MM.1S (cell line): ENCODE results near the gene TTR.

Experiments
- DNase-seq: peaks from one replicate; pipeline ENCODE4 v3.0.0-alpha.2; 2015
- H2AFZ ChIP-seq: fragments of 300-600 bp; sonication (generic); 2 replicates; pipeline ENCODE4 v1.6.0; 2016; ENCODE audit warnings: antibody characterized with exemption, low read length
- H3F3A ChIP-seq: fragments of 300-600 bp; sonication (generic); 2 replicates; pipeline ENCODE4 v1.6.1; 2016; ENCODE audit warnings: mild to moderate bottlenecking, antibody characterized with exemption, low read length, moderate library complexity, mixed read lengths; ENCODE audit not compliant: insufficient read depth
- H3K27ac ChIP-seq: fragments of 300-600 bp; sonication (generic); 2 replicates; pipeline ENCODE4 v1.5.1; 2016; ENCODE audit warnings: mild to moderate bottlenecking, low read length
- H3K27me3 ChIP-seq: fragments of 300-600 bp; sonication (generic); replicated peaks from 2 replicates; pipeline ENCODE4 v1.6.0; 2016; ENCODE audit warnings: low read length; ENCODE audit not compliant: insufficient read depth
- H3K36me3 ChIP-seq: fragments of 300-600 bp; sonication (generic); replicated peaks from 2 replicates; pipeline ENCODE4 v1.6.1; 2016; ENCODE audit warnings: mild to moderate bottlenecking, low read length, mixed read lengths; ENCODE audit not compliant: insufficient read depth
- H3K4me1 ChIP-seq: fragments of 300-600 bp; sonication (generic); 2 replicates; pipeline ENCODE4 v1.6.1; 2016; ENCODE audit warnings: low read length, mixed read lengths
- H3K4me2 ChIP-seq: fragments of 300-600 bp; sonication (generic); 2 replicates; pipeline ENCODE4 v1.6.0; 2016; ENCODE audit warnings: low read depth, low read length
- H3K4me3 ChIP-seq: fragments of 300-600 bp; sonication (generic); 2 replicates; pipeline ENCODE4 v1.5.1; 2016; ENCODE audit warnings: low read length, mixed read lengths
- H3K79me2 ChIP-seq: fragments of 300-600 bp; sonication (generic); 2 replicates; pipeline ENCODE4 v1.6.1; 2016; ENCODE audit warnings: mixed run types, low read length, mixed read lengths
- H3K9ac ChIP-seq: fragments of 300-600 bp; sonication (generic); 2 replicates; pipeline ENCODE4 v1.6.1; 2016; ENCODE audit warnings: low read length, mixed read lengths
- H3K9me2 ChIP-seq: fragments of 300-600 bp; sonication (generic); replicated peaks from 2 replicates; pipeline ENCODE4 v1.6.1; 2016; ENCODE audit warnings: mild to moderate bottlenecking, low read length, mixed read lengths; ENCODE audit not compliant: insufficient read depth
- H3K9me3 ChIP-seq: fragments of 300-600 bp; sonication (generic); replicated peaks from 2 replicates; pipeline ENCODE4 v1.6.1; 2016; ENCODE audit warnings: mild to moderate bottlenecking, low read length, mixed read lengths; ENCODE audit not compliant: insufficient read depth
- H4K20me1 ChIP-seq: fragments of 300-600 bp; sonication (generic); 2 replicates; pipeline ENCODE4 v1.6.1; 2016; ENCODE audit warnings: mild to moderate bottlenecking, low read length, moderate library complexity, mixed read lengths; ENCODE audit not compliant: insufficient read depth
- EZH2 ChIP-seq: fragments of 300-600 bp; sonication (generic); optimal IDR thresholded peaks from 2 replicates; pipeline ENCODE3; 2017; ENCODE audit warnings: low read depth, mild to moderate bottlenecking, antibody characterized with exemption, low read length, mixed read lengths
- EZH2phosphoT487 ChIP-seq: fragments of 300-600 bp; sonication (generic); IDR thresholded peaks from 2 replicates; pipeline ENCODE4 v1.6.1; 2018; ENCODE audit warnings: antibody characterized with exemption, low read length
- TF ChIP-seq, protein P1 (sequence below): fragments of 300-600 bp; sonication (generic); IDR thresholded peaks from 2 replicates; pipeline ENCODE4 v1.5.1; 2016; ENCODE audit warnings: antibody characterized with exemption, low read length, mixed read lengths

Gene TTR

GRCh38 chr18:31585991-31586390 lies 5.7 kb upstream of the TTR start:
- no peak for DNase-seq

GRCh38 chr18:31586616-31587015 lies 5.1 kb upstream of the TTR start:
- Histone ChIP-seq H3K9ac (no peak overlapping the region), H3K4me1 (no peaks in the 10 kb centered on the region), H3K9me3 (no peaks in the 10 kb centered on the region), H2AFZ (no peak overlapping the region), H4K20me1 (no peaks in the 10 kb centered on the region), H3K27me3 (no peaks in the 10 kb centered on the region), H3K36me3 (no peaks in the 10 kb centered on the region), H3K27ac (no peak overlapping the region), H3K4me2 (no peak overlapping the region), H3K9me2 (no peaks in the 10 kb centered on the region), H3K4me3 (no peak overlapping the region), H3F3A (no peaks in the 10 kb centered on the region), H3K79me2 (no peaks in the 10 kb centered on the region)
- TF ChIP-seq EZH2phosphoT487 (no peak), EZH2 (no peak)
- TF ChIP-seq, protein P1, sequence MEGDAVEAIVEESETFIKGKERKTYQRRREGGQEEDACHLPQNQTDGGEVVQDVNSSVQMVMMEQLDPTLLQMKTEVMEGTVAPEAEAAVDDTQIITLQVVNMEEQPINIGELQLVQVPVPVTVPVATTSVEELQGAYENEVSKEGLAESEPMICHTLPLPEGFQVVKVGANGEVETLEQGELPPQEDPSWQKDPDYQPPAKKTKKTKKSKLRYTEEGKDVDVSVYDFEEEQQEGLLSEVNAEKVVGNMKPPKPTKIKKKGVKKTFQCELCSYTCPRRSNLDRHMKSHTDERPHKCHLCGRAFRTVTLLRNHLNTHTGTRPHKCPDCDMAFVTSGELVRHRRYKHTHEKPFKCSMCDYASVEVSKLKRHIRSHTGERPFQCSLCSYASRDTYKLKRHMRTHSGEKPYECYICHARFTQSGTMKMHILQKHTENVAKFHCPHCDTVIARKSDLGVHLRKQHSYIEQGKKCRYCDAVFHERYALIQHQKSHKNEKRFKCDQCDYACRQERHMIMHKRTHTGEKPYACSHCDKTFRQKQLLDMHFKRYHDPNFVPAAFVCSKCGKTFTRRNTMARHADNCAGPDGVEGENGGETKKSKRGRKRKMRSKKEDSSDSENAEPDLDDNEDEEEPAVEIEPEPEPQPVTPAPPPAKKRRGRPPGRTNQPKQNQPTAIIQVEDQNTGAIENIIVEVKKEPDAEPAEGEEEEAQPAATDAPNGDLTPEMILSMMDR: no peak
- no peak for DNase-seq

More at GRCh38 chr18:31585991-31586390, 5.7 kb upstream of the TTR start:
- Histone ChIP-seq H3K27me3 (no peaks in the 10 kb centered on the region), H3K4me3 (no peak overlapping the region), H3K36me3 (no peaks in the 10 kb centered on the region), H4K20me1 (no peaks in the 10 kb centered on the region), H3K9ac (no peak overlapping the region), H3K79me2 (no peaks in the 10 kb centered on the region), H3F3A (no peaks in the 10 kb centered on the region), H3K4me2 (no peak overlapping the region), H2AFZ (no peak overlapping the region), H3K9me3 (no peaks in the 10 kb centered on the region), H3K4me1 (no peaks in the 10 kb centered on the region), H3K9me2 (no peaks in the 10 kb centered on the region), H3K27ac (no peak overlapping the region)
- TF ChIP-seq, protein P1: no peak
- TF ChIP-seq EZH2phosphoT487 (no peak), EZH2 (no peak)

DNA sequence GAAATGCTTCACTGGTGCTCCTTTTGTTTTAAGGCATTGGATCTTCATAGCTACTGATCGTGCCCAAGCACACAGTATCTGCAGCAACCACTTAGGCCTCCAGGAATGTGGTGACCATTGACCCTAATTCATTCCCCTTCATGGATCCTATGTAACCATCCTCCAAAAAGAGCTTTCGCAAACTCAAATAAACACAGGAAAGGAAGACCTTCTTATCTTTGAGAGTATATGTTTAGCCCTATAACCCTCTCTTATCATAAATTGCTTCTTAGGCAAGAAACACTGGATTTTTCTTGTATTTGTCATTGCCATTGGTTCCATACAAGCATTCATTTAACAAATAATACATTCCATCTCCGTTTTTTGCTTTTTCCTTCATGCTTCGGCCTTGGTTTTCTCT lies 4.1 kb upstream of the TTR start:
- no peak overlapping the region for H3K27ac ChIP-seq
- H3K4me3 ChIP-seq: no peak overlapping the region
- no peaks in the 10 kb centered on the region for H4K20me1 ChIP-seq
- H3K9ac ChIP-seq: no peak overlapping the region
- H3K4me2 ChIP-seq: no peak overlapping the region
- H3K9me2 ChIP-seq: no peaks in the 10 kb centered on the region
- no peaks in the 10 kb centered on the region for H3F3A ChIP-seq
- no peaks in the 10 kb centered on the region for H3K4me1 ChIP-seq
- H3K27me3 ChIP-seq: no peaks in the 10 kb centered on the region
- DNase-seq: no peak
- no peaks in the 10 kb centered on the region for H3K36me3 ChIP-seq
- no peaks in the 10 kb centered on the region for H3K9me3 ChIP-seq
- H2AFZ ChIP-seq: no peak overlapping the region
- TF ChIP-seq EZH2phosphoT487 (no peak), EZH2 (no peak)
- TF ChIP-seq, protein P1: no peak
- no peaks in the 10 kb centered on the region for H3K79me2 ChIP-seq
